KMS-11 (cell line): Measurements from ENCODE around the gene TMEM167A.
A peak's percentile ranks its signal among the peaks of the same experiment; 100 is the strongest.

Experiments
- H2AFZ ChIP-seq: fragments of 200-600 bp; sonication (generic); 2 replicates; pipeline ENCODE4 v1.6.1; 2016; ENCODE audit warnings: antibody characterized with exemption, mixed run types, low read depth
- H3K27ac ChIP-seq: fragments of 200-600 bp; sonication (generic); 2 replicates; pipeline ENCODE4 v1.6.1; 2016; ENCODE audit warnings: mild to moderate bottlenecking, mixed run types
- H3K27me3 ChIP-seq: fragments of 200-600 bp; sonication (generic); 2 replicates; pipeline ENCODE4 v1.6.1; 2017; ENCODE audit warnings: mild to moderate bottlenecking, low read depth, mixed run types, moderate library complexity; ENCODE audit not compliant: insufficient read depth
- H3K36me3 ChIP-seq: fragments of 200-600 bp; sonication (generic); 2 replicates; pipeline ENCODE4 v1.6.1; 2017; ENCODE audit warnings: mild to moderate bottlenecking, mixed run types; ENCODE audit not compliant: insufficient read depth
- H3K4me1 ChIP-seq: fragments of 200-600 bp; sonication (generic); 2 replicates; pipeline ENCODE4 v1.6.1; 2016; ENCODE audit warnings: mild to moderate bottlenecking, low read depth, mixed run types; ENCODE audit not compliant: poor library complexity, severe bottlenecking
- H3K4me2 ChIP-seq: fragments of 200-600 bp; sonication (generic); 2 replicates; pipeline ENCODE4 v1.7.0; 2016; ENCODE audit warnings: mild to moderate bottlenecking, mixed run types
- H3K4me3 ChIP-seq: fragments of 200-600 bp; sonication (generic); IDR thresholded peaks from 2 replicates; pipeline ENCODE4 v1.6.1; 2017; ENCODE audit warnings: low read depth, low read length, mixed read lengths; ENCODE audit not compliant: insufficient read depth
- H3K79me2 ChIP-seq: fragments of 200-600 bp; sonication (generic); 2 replicates; pipeline ENCODE4 v1.6.1; 2016; ENCODE audit warnings: low read depth, mixed run types; ENCODE audit not compliant: insufficient read depth
- H3K9ac ChIP-seq: fragments of 200-600 bp; sonication (generic); 2 replicates; pipeline ENCODE4 v1.6.1; 2016; ENCODE audit warnings: mild to moderate bottlenecking, mixed run types
- H4K20me1 ChIP-seq: fragments of 200-600 bp; sonication (generic); 2 replicates; pipeline ENCODE4 v1.6.1; 2016; ENCODE audit warnings: mild to moderate bottlenecking, mixed run types; ENCODE audit not compliant: insufficient read depth
- TF ChIP-seq, protein P1 (sequence below): fragments of 200-600 bp; sonication (generic); conservative IDR thresholded peaks from 2 replicates; pipeline ENCODE4 v1.6.1; 2017; ENCODE audit warnings: low read depth, mild to moderate bottlenecking, antibody characterized with exemption, low read length, moderate library complexity, mixed read lengths

The TMEM167A gene

DNA sequence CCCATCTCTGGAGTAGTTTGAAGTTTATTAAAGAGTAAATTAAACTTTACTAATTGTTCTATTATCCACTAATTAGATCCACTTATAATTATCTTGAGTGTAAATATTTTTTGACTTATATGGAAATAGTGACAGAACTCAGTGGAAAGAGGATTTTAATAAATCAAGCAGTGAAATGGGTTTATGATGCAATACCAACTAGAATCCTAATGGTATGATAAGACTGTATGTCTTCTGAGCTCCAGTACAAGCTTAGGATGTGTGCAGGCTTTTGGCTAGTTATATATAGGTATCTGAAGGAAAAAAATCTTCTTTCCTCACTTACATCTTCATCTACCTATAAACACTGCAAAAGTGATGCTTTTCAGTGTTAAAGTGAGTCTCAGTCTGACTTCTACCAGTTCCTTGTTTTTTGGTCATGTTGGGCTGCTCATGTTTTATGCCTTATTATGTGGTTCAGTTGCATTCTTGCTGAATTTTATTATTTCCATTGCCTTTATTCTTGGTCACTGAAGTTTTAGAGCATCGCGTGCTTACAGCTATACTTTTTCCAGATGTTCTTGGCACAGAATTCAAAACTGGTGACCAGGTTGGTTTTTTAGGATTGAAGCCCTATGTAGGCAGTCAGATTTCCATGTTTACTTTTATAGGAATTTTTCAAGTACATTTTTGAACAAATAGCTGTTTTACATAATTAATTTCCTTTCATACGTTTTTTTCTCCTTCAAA is 30.7 kb upstream of the TMEM167A start:
- TF ChIP-seq, protein P1, sequence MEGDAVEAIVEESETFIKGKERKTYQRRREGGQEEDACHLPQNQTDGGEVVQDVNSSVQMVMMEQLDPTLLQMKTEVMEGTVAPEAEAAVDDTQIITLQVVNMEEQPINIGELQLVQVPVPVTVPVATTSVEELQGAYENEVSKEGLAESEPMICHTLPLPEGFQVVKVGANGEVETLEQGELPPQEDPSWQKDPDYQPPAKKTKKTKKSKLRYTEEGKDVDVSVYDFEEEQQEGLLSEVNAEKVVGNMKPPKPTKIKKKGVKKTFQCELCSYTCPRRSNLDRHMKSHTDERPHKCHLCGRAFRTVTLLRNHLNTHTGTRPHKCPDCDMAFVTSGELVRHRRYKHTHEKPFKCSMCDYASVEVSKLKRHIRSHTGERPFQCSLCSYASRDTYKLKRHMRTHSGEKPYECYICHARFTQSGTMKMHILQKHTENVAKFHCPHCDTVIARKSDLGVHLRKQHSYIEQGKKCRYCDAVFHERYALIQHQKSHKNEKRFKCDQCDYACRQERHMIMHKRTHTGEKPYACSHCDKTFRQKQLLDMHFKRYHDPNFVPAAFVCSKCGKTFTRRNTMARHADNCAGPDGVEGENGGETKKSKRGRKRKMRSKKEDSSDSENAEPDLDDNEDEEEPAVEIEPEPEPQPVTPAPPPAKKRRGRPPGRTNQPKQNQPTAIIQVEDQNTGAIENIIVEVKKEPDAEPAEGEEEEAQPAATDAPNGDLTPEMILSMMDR = no peak
- Histone ChIP-seq H3K27me3 (no peaks in the 10 kb centered on the region), H4K20me1 (no peaks in the 10 kb centered on the region), H3K4me3 (no peak overlapping the region), H3K9ac (no peak overlapping the region), H3K79me2 (no peaks in the 10 kb centered on the region), H3K4me1 (no peaks in the 10 kb centered on the region), H3K27ac (no peak overlapping the region), H3K4me2 (no peak overlapping the region), H3K36me3 (no peaks in the 10 kb centered on the region; the same call in 1 of the 2 replicates), H2AFZ (no peak overlapping the region)

DNA sequence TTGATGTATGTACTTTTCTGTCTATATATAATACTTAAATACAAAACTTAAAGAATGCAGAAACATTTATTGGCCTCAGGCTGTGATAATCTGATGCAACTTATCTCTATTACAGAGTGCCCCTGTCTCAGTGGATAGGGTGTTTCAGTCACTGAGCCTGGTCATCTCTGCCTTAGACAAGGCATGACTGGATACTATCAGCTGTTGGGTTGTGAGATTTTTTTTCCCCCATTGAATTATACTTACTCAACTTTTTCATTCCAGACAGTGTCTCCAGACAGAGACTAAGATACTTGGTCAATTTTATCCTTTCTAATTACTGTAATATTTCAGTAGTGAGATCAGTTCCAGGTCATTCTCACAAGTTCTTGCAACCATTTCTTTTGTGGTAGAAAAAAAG is 26.8 kb upstream of the TMEM167A start:
- Histone ChIP-seq H3K4me2 (no peak overlapping the region), H3K27me3 (no peaks in the 10 kb centered on the region), H3K36me3 (no peaks in the 10 kb centered on the region), H3K4me3 (no peak overlapping the region), H3K9ac (no peak overlapping the region), H4K20me1 (no peaks in the 10 kb centered on the region), H3K79me2 (no peaks in the 10 kb centered on the region), H3K27ac (no peak overlapping the region), H2AFZ (no peak overlapping the region), H3K4me1 (peaks cover 13% of the 10 kb centered on the region)
- TF ChIP-seq, protein P1 = no peak

DNA sequence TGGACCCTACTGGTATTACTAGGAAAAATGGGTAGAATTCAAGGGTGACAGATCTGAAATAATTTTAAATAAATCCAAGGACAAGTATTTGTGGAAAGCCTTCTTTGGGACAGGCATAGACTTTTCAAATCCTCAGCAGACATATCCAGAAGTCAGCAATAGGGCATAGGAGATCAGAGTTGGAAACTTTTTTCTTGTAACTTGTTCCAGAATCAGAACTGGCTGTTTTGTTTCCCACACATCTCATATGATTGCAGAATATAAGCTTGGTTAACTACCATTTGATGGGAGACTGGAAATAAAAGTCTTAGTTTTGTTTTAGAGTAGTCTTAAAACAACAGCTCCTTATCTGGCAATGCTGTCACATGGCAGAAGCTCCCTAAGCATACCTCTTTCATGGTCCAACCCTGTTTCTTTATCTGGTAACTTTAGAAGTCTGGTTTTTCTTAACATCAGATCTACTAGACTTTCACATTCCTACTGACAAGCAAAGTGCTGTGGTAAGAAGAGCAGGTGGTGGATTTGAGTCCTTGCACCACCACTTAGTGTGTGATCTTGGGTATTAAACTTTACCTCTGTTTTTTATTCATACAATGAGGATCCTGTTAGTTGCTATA is 25.3 kb upstream of the TMEM167A start:
- Histone ChIP-seq H3K79me2 (no peaks in the 10 kb centered on the region), H3K4me2 (0 out of 2 replicates have a peak overlapping the region, but pooled peaks have one; percentile 4), H3K27me3 (no peaks in the 10 kb centered on the region), H3K9ac (no peak overlapping the region), H2AFZ (no peak overlapping the region), H4K20me1 (no peaks in the 10 kb centered on the region), H3K36me3 (no peaks in the 10 kb centered on the region), H3K27ac (no peak overlapping the region), H3K4me1 (peaks cover 20% of the 10 kb centered on the region), H3K4me3 (no peak overlapping the region)
- TF ChIP-seq, protein P1 = no peak

DNA sequence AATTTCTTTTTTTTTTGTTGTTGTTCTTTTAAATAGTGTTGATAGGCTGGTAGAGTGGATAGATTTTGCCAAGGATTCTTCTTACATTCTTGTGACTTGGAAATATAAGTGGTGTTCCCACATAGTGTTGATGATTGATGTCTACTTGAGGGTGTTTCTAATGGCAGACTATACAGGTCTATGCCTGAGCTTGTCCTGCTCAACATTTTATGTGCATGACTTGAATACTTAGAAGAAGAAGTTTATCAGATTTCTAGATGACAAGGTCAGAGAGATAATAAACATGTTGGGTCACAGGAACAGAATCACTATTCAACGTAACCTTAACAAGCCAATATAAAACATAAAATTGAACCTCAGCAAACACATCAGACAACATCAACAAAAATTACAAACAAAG is 24.3 kb upstream of the TMEM167A start:
- Histone ChIP-seq H2AFZ (no peak overlapping the region), H3K4me1 (peaks cover 20% of the 10 kb centered on the region), H3K27me3 (no peaks in the 10 kb centered on the region), H4K20me1 (no peaks in the 10 kb centered on the region), H3K36me3 (no peaks in the 10 kb centered on the region), H3K4me2 (no peak overlapping the region), H3K4me3 (no peak overlapping the region), H3K79me2 (no peaks in the 10 kb centered on the region), H3K9ac (no peak overlapping the region), H3K27ac (no peak overlapping the region)
- TF ChIP-seq, protein P1 = no peak
